ENCODE measurements around the gene ANKRD33B. TPM values are rescaled to one million over a fixed set of nuclear protein-coding genes. Genes with fewer than 3 reads are reported as not detected.

Gene ANKRD33B
- total RNA-seq, 4 donors from 2014 or later: 16.7 to 27.0 (median 24.8) TPM

GRCh38 chr5:10562201-10563109, 1.4 kb upstream of the ANKRD33B start:
- peak overlapping the region; percentile 34 for H3K27ac ChIP-seq
- peaks cover 55% of the 10 kb centered on the region for H3K4me1 ChIP-seq
- peak overlapping the region; percentile 81 for H3K4me3 ChIP-seq
- DNase-seq (ENCODE audit: low spot score in 2 of 2): no peak
- H3K27me3 ChIP-seq: peaks cover 30% of the 10 kb centered on the region
- WGBS: 80% methylated on average over 38 of the region's 45 CpGs
- no peak for TF ChIP-seq EP300 (IDR thresholded peaks at IDR 0.05)
- TF ChIP-seq POLR2A (IDR thresholded peaks at IDR 0.05): no peak
- TF ChIP-seq, protein P1, sequence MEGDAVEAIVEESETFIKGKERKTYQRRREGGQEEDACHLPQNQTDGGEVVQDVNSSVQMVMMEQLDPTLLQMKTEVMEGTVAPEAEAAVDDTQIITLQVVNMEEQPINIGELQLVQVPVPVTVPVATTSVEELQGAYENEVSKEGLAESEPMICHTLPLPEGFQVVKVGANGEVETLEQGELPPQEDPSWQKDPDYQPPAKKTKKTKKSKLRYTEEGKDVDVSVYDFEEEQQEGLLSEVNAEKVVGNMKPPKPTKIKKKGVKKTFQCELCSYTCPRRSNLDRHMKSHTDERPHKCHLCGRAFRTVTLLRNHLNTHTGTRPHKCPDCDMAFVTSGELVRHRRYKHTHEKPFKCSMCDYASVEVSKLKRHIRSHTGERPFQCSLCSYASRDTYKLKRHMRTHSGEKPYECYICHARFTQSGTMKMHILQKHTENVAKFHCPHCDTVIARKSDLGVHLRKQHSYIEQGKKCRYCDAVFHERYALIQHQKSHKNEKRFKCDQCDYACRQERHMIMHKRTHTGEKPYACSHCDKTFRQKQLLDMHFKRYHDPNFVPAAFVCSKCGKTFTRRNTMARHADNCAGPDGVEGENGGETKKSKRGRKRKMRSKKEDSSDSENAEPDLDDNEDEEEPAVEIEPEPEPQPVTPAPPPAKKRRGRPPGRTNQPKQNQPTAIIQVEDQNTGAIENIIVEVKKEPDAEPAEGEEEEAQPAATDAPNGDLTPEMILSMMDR (IDR thresholded peaks at IDR 0.05): no peak
- no peak for TF ChIP-seq POLR2AphosphoS5 (IDR thresholded peaks at IDR 0.05)
- H3K9me3 ChIP-seq: no peaks in the 10 kb centered on the region
- H3K36me3 ChIP-seq: no peaks in the 10 kb centered on the region

- Histone ChIP-seq H3K4me3 (peak overlapping the region; percentile 81), H3K9me3 (no peaks in the 10 kb centered on the region), H3K4me1 (peaks cover 53% of the 10 kb centered on the region), H3K36me3 (no peaks in the 10 kb centered on the region), H3K27ac (peak overlapping the region; percentile 86), H3K27me3 (peaks cover 30% of the 10 kb centered on the region)
- TF ChIP-seq, protein P1 (IDR thresholded peaks at IDR 0.05): no peak
- TF ChIP-seq POLR2A (IDR thresholded peaks at IDR 0.05) (no peak), EP300 (IDR thresholded peaks at IDR 0.05) (no peak), POLR2AphosphoS5 (IDR thresholded peaks at IDR 0.05) (no peak)
- DNase-seq (ENCODE audit: low spot score in 2 of 2): peak; percentile 81 to 87
- 21% methylated on average over 39 of the region's 76 CpGs for WGBS
Measured at GRCh38 chr5:10563110-10563944, 543 bp upstream of the ANKRD33B start.

GRCh38 chr5:10564838-10565784, 1.2 kb downstream of the ANKRD33B start:
- DNase-seq (ENCODE audit: low spot score in 2 of 2): no peak
- Histone ChIP-seq H3K27me3 (peaks cover 30% of the 10 kb centered on the region), H3K4me3 (peak overlapping the region; percentile 81), H3K4me1 (peaks cover 49% of the 10 kb centered on the region), H3K27ac (peak overlapping the region; percentile 86), H3K36me3 (no peaks in the 10 kb centered on the region), H3K9me3 (no peaks in the 10 kb centered on the region)
- 2% methylated on average over 56 of the region's 61 CpGs for WGBS
- TF ChIP-seq POLR2AphosphoS5 (IDR thresholded peaks at IDR 0.05): no peak
- TF ChIP-seq POLR2A (IDR thresholded peaks at IDR 0.05): no peak
- no peak for TF ChIP-seq EP300 (IDR thresholded peaks at IDR 0.05)
- TF ChIP-seq, protein P1 (IDR thresholded peaks at IDR 0.05): no peak

DNA sequence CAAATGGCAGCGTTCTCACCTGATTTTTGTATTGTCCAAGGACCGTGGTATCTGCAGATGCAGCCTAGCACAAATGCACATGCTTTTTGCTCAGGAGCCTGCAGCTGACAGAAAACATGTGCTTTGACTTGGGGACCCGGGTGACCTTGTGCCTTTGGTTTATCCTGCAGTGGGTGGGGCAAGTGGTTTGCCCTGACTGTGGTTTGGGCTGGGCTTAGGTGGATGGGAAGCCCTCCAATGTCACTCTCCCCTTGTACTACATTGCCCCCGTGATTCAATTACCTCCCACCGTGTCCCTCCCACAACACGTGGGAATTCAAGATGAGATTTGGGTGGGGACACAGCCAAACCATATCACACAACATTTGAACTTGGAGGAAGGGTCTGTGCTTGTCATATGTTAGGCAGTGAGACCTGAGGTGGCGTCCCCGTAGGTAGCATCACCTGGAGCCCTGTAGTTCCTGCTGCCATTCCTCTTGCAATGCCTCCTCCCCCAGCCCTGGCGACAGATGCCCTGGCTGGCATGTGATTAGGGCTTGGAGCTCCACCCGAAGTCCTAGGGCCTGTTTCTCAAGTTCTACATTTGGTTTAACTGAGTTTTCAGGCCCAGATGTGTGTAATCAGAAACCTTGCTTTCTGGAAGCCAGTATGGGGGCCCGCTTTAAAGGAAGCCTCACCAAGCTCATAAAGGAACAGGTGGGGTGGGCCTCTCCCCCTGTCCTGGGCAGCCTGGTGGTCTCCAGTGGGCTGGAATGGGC, 2.1 kb downstream of the ANKRD33B start:
- Histone ChIP-seq H3K36me3 (no peaks in the 10 kb centered on the region), H3K27me3 (peaks cover 30% of the 10 kb centered on the region), H3K9me3 (no peaks in the 10 kb centered on the region), H3K27ac (peak overlapping the region; percentile 75), H3K4me3 (peak overlapping the region; percentile 81), H3K4me1 (peaks cover 49% of the 10 kb centered on the region)
- WGBS: 38% methylated on average over 5 of the region's 11 CpGs
- no peak for DNase-seq (ENCODE audit: low spot score in 2 of 2)
- TF ChIP-seq EP300 (IDR thresholded peaks at IDR 0.05) (no peak), POLR2A (IDR thresholded peaks at IDR 0.05) (no peak), POLR2AphosphoS5 (IDR thresholded peaks at IDR 0.05) (no peak)
- TF ChIP-seq, protein P1 (IDR thresholded peaks at IDR 0.05): no peak

All from suprapubic skin (tissue), 4 donors.